Right lung (tissue), 5 donors: ENCODE measurements around the gene SPEN. TPM values are rescaled to one million over a fixed set of nuclear protein-coding genes. Genes with fewer than 3 reads are reported as not detected.

ENCODE experiments used
- DNase-seq, 2 donors: peaks; one replicate each; pipeline ENCODE4 v3.0.0-alpha.2; 2013
- polyA plus RNA-seq, 5 donors: library from polyadenylated mRNA; unstranded; fragments of 120-200 nt; gene quantifications; one replicate each; pipeline versions ENCODE4 v1.2.1 to v1.2.3, GENCODE V29; 2013; ENCODE audit warnings: inconsistent platforms in 1 of 5, low replicate concordance in 1 of 5; ENCODE audit not compliant: insufficient read length in 5 of 5, insufficient read depth in 1 of 5

The SPEN gene
- polyA plus RNA-seq, 5 donors: 53.9 to 65.8 (median 55.9) TPM

DNA sequence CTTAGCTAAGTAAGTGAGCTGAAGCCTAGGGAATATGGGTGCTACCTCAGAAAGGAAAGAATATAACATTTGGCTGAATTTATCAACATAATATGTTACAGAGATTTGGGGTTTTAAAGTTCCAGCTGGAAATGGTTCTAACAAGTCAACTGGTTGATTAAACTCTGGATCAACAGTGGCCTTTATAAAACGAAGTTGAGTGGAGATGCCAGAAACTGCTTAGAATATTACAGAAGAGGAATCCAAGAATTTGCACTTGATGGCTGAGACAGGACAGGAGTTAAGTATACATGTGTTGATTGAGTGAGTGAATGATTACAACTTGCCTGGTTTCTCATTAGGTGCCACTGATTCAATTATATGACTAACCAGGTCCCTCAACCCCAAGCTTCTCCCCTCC lies 135.8 kb downstream of the SPEN start:
- no peak for DNase-seq

DNA sequence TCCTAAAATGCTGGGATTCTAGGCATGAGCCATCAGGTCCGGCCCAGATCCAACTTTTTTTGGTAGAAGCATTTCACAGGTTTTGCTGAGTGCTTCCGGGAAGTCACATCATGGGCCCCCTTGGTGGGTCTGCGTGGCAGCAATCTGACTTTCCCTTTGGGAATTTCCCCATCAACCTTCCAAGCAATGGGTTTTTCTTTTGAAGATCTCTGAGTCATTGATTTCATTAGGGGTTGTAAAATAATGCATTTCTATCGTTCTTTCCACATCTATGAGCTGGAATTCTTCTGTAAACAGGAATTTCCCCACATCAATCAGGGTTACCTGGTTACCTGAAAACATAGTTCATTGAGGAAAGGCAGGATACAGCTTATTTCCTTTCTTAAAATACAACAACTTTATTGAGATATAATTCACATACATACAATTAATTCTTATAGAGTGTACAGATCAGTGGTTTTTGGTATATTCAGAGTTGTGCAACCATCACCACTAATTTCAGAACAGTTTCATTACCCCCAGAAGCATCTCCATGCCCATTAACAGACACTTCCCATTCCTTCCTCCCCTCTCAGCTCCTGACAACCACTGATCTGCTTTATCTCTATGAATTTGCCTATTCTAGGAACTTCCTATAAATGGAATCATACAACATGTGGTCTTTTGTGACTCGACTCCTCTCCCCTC lies 138.2 kb downstream of the SPEN start:
- DNase-seq: no peak

DNA sequence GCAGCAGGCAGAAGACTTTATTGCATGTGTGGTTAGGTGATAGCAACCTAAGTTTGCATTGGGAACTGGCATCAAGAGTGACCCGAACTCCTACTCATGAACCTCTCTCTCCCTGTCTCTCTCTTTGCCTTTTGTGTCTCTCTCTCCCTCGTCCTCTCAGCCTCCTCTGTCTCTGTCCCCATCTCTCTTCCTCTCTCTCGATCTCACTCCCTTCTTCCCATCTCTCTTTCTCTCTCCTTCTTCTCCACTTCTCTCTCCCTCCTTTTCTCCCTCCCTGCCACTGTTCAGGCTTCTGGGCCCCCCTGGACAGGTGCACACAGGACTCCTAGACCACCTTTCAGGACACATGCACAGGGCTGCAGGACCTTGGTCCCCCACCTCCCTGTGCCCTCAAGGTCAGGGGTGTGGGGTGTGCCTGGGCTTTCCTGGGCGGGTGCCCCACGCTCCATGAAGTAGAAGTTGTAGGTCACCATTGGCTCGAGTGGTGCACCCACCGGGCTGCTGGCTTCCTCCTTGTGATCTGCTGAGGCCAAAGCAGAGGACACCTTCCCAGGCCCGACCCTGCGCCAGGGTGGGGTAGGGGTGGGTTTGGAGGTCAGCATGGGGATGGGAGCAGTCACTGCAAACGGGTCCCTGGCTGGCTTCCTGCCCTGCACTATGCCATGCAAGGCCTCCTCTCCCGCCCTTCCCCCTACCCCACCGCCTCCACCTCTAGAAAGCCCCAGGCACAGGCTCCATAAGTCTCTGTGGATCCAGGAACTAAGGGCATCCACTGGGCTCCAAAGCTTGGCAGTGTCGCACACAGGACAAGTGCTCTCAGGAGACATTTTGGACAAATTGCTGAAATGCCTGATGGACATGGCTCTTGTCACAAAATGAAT lies 141.6 kb downstream of the SPEN start:
- DNase-seq: no peak

DNA sequence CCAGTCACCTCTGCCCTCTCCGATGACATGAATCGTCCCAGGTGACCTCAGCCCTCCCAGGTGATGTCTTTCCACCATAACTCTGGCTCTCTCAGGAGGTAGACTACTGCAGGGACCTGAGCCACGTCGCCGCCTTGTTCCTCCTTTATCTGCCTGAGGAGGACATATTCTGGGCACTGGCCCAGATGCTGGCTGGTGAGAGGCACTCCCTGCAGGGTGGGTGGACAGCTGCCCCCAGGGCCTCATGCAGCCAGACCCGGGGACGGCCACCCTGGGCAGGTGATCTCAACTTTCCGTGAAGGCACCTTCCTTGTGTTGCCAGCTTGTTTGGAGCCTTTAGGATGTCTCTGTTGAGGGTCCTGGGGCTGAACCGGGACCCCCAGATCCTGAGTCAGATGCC lies 142.3 kb downstream of the SPEN start:
- DNase-seq: no peak

Other genes with a start within 250 kb of the SPEN start
- 10 to 100 TPM; 13.3 to 24.0 (median 21.1) TPM for gene DDI2, start 230.2 kb upstream of the SPEN start, polyA plus RNA-seq
- gene PLEKHM2, start 163.4 kb upstream of the SPEN start, polyA plus RNA-seq: 10 to 100 TPM; 42.6 to 62.2 (median 55.3) TPM
- 1 to 10 TPM; 2.8 to 5.6 (median 4.2) TPM for gene SLC25A34, start 111.4 kb upstream of the SPEN start, polyA plus RNA-seq
- under 1 TPM in 3 of 5 donors, not detected in 2; 0.06 to 0.16 (median 0.16) TPM for gene TMEM82, start 105.2 kb upstream of the SPEN start, polyA plus RNA-seq
- 10 to 100 TPM; 49.8 to 97.0 (median 72.9) TPM for gene FBLIM1, start 88.9 kb upstream of the SPEN start, polyA plus RNA-seq
- 1 to 10 TPM; 1.8 to 2.9 (median 2.8) TPM for gene UQCRHL, start 40.1 kb upstream of the SPEN start, polyA plus RNA-seq
- 10 to 100 TPM; 27.8 to 38.2 (median 31.4) TPM for gene ZBTB17, start 128.4 kb downstream of the SPEN start, polyA plus RNA-seq
- under 1 TPM in 2 of 5 donors, not detected in 3; 0.06 to 0.07 TPM for gene SRARP, start 156.5 kb downstream of the SPEN start, polyA plus RNA-seq
- 10 to 100 TPM in 1 of 5 donors, 1 to 10 TPM in 4; 1.3 to 11.2 (median 2.7) TPM for gene HSPB7, start 170.3 kb downstream of the SPEN start, polyA plus RNA-seq
- gene CLCNKA, start 174.3 kb downstream of the SPEN start, polyA plus RNA-seq: 1 to 10 TPM in 2 of 5 donors, under 1 TPM in 3; 0.54 to 1.1 (median 0.88) TPM
- gene CLCNKB, start 196.1 kb downstream of the SPEN start, polyA plus RNA-seq: 1 to 10 TPM; 4.7 to 6.3 (median 5.7) TPM
- gene FAM131C, start 225.9 kb downstream of the SPEN start, polyA plus RNA-seq: under 1 TPM; 0.11 to 0.27 (median 0.24) TPM